Measurements from ENCODE around the gene ZIC1. TPM values are rescaled to one million over a fixed set of nuclear protein-coding genes. Genes with fewer than 3 reads are reported as not detected.

ZIC1 gene
- total RNA-seq, 4 donors from 2014 or later: not detected

- Histone ChIP-seq H3K27me3 (peaks cover 0 to 99% of the 10 kb centered on the region in 2 donors), H3K4me3 (no peak overlapping the region), H3K27ac (no peak overlapping the region), H3K4me1 (peaks cover 0 to 9% (median 3%) of the 10 kb centered on the region in 4 donors), H3K36me3 (no peaks in the 10 kb centered on the region), H3K9me3 (peaks cover 0 to 3% (median 0%) of the 10 kb centered on the region in 4 donors)
- no peak for DNase-seq (ENCODE audit: low spot score in 2 of 2)
- TF ChIP-seq EP300 (IDR thresholded peaks at IDR 0.05): no peak
- TF ChIP-seq CTCF (IDR thresholded peaks at IDR 0.05): no peak
- TF ChIP-seq POLR2A (IDR thresholded peaks at IDR 0.05): no peak
- WGBS, 2 donors: 8 to 12% methylated on average over 13 of the region's 13 CpGs
These were observed 39.9 kb upstream of the ZIC1 start for GRCh38 chr3:147369231-147369630.

GRCh38 chr3:147369661-147370123, 39.5 kb upstream of the ZIC1 start:
- H3K4me3 ChIP-seq: no peak overlapping the region
- peaks cover 0 to 3% (median 0%) of the 10 kb centered on the region in 4 donors for H3K9me3 ChIP-seq
- peaks cover 0 to 99% of the 10 kb centered on the region in 2 donors for H3K27me3 ChIP-seq
- H3K27ac ChIP-seq: no peak overlapping the region
- 5 to 8% methylated on average over 18 of the region's 18 CpGs for WGBS, 2 donors
- TF ChIP-seq CTCF (IDR thresholded peaks at IDR 0.05) (no peak), EP300 (IDR thresholded peaks at IDR 0.05) (no peak), POLR2A (IDR thresholded peaks at IDR 0.05) (no peak)
- DNase-seq (ENCODE audit: low spot score in 2 of 2): no peak
- H3K36me3 ChIP-seq: no peaks in the 10 kb centered on the region
- peaks cover 0 to 9% (median 3%) of the 10 kb centered on the region in 4 donors for H3K4me1 ChIP-seq

- Histone ChIP-seq H3K9me3 (peaks cover 0 to 3% (median 0%) of the 10 kb centered on the region in 4 donors), H3K4me3 (no peak overlapping the region), H3K36me3 (no peaks in the 10 kb centered on the region), H3K27ac (no peak overlapping the region), H3K27me3 (peaks cover 0 to 99% of the 10 kb centered on the region in 2 donors), H3K4me1 (peaks cover 0 to 9% (median 3%) of the 10 kb centered on the region in 4 donors)
- TF ChIP-seq CTCF (IDR thresholded peaks at IDR 0.05): no peak
- no peak for TF ChIP-seq POLR2A (IDR thresholded peaks at IDR 0.05)
- no peak for TF ChIP-seq EP300 (IDR thresholded peaks at IDR 0.05)
- no peak for DNase-seq (ENCODE audit: low spot score in 2 of 2)
- 12% methylated on average over 19 of the region's 19 CpGs for WGBS, 2 donors
These were observed 38.8 kb upstream of the ZIC1 start for GRCh38 chr3:147370349-147370748.

- Histone ChIP-seq H3K9me3 (peaks cover 0 to 3% (median 0%) of the 10 kb centered on the region in 4 donors), H3K4me3 (no peak overlapping the region), H3K36me3 (no peaks in the 10 kb centered on the region), H3K27ac (no peak overlapping the region), H3K4me1 (peaks cover 0 to 9% (median 3%) of the 10 kb centered on the region in 4 donors), H3K27me3 (peaks cover 0 to 100% of the 10 kb centered on the region in 2 donors)
- no peak for TF ChIP-seq POLR2A (IDR thresholded peaks at IDR 0.05)
- no peak for DNase-seq (ENCODE audit: low spot score in 2 of 2)
- WGBS, 2 donors: 7 to 9% methylated on average over 12 of the region's 12 CpGs
These were observed 38.0 kb upstream of the ZIC1 start for GRCh38 chr3:147371140-147371539.

GRCh38 chr3:147371771-147372340, 37.3 kb upstream of the ZIC1 start:
- TF ChIP-seq EP300 (IDR thresholded peaks at IDR 0.05): no peak
- TF ChIP-seq POLR2A (IDR thresholded peaks at IDR 0.05): no peak
- TF ChIP-seq CTCF (IDR thresholded peaks at IDR 0.05): no peak
- WGBS, 2 donors: 7 to 14% methylated on average over 7 of the region's 7 CpGs
- Histone ChIP-seq H3K27ac (no peak overlapping the region), H3K27me3 (peaks cover 0 to 100% of the 10 kb centered on the region in 2 donors), H3K36me3 (no peaks in the 10 kb centered on the region), H3K4me3 (no peak overlapping the region), H3K9me3 (peaks cover 0 to 3% (median 0%) of the 10 kb centered on the region in 4 donors), H3K4me1 (peaks cover 0 to 9% (median 3%) of the 10 kb centered on the region in 4 donors)
- no peak for DNase-seq (ENCODE audit: low spot score in 2 of 2)

All from tibial nerve (tissue), 4 donors.